Activated CD8-positive, alpha-beta memory T cell treated with anti-CD3 and anti-CD28 coated beads, Interleukin-2, amount 50 U/mL, for 4 hours (primary cell): ENCODE data around the gene PLEKHA7.
"Not testable (repeated sequence)": the region's sequence is repeated elsewhere in the genome, so short reads cannot be mapped to it uniquely, and the experiment has no call there.

Experiments
- DNase-seq: peaks from one replicate; pipeline ENCODE4 v3.0.0-alpha.2; 2020

The PLEKHA7 gene

GRCh38 chr11:16941935-16942334 lies 72.3 kb downstream of the PLEKHA7 start:
- no peak for DNase-seq

- DNase-seq = no peak
Observed at GRCh38 chr11:16938061-16938460, 76.2 kb downstream of the PLEKHA7 start.

GRCh38 chr11:16936643-16937042 lies 77.6 kb downstream of the PLEKHA7 start:
- no peak for DNase-seq

GRCh38 chr11:16935518-16936302 lies 78.5 kb downstream of the PLEKHA7 start:
- DNase-seq = no peak

- no peak for DNase-seq
Observed at GRCh38 chr11:16933756-16934603, 80.2 kb downstream of the PLEKHA7 start.

- no peak for DNase-seq
Observed at GRCh38 chr11:16933291-16933690, 80.9 kb downstream of the PLEKHA7 start.

- DNase-seq = no peak
Observed at GRCh38 chr11:16928044-16928443, 86.2 kb downstream of the PLEKHA7 start.

GRCh38 chr11:16926883-16927626 lies 87.2 kb downstream of the PLEKHA7 start:
- DNase-seq = no peak

GRCh38 chr11:16925561-16926065 lies 88.6 kb downstream of the PLEKHA7 start:
- no peak for DNase-seq

- DNase-seq = no peak
Observed at GRCh38 chr11:16924826-16925560, 89.2 kb downstream of the PLEKHA7 start.

- no peak for DNase-seq
Observed at GRCh38 chr11:16924462-16924825, 89.8 kb downstream of the PLEKHA7 start.

- no peak for DNase-seq
Observed at GRCh38 chr11:16923987-16924386, 90.2 kb downstream of the PLEKHA7 start.

- DNase-seq = no peak
Observed at GRCh38 chr11:16921668-16922067, 92.5 kb downstream of the PLEKHA7 start.

- no peak for DNase-seq
Observed at GRCh38 chr11:16921019-16921418, 93.2 kb downstream of the PLEKHA7 start.

- DNase-seq = no peak
Observed at GRCh38 chr11:16920559-16920958, 93.7 kb downstream of the PLEKHA7 start.

GRCh38 chr11:16918543-16919182 lies 95.6 kb downstream of the PLEKHA7 start:
- DNase-seq = not testable (repeated sequence)

- DNase-seq = no peak
Observed at GRCh38 chr11:16917941-16918340, 96.3 kb downstream of the PLEKHA7 start.

- DNase-seq = no peak
Observed at GRCh38 chr11:16912692-16913111, 101.5 kb downstream of the PLEKHA7 start.

- DNase-seq = no peak
Observed at GRCh38 chr11:16911658-16912057, 102.6 kb downstream of the PLEKHA7 start.

- no peak for DNase-seq
Observed at GRCh38 chr11:16911186-16911585, 103.0 kb downstream of the PLEKHA7 start.

GRCh38 chr11:16909359-16910035 lies 104.7 kb downstream of the PLEKHA7 start:
- no peak for DNase-seq
